Lower leg skin (tissue), 3 donors: ENCODE results near the gene L3HYPDH.

Experiments used
- POLR2A ChIP-seq, 2 donors: fragments of 450-650 bp; IDR thresholded peaks; one replicate each; pipeline ENCODE4 v1.6.1; 2016 to 2017; ENCODE audit warnings: antibody characterized with exemption in 2 of 2, mild to moderate bottlenecking in 1 of 2, moderate library complexity in 1 of 2
- TF ChIP-seq, protein P1 (sequence below), 3 donors: fragments of 450-650 bp; IDR thresholded peaks; one replicate each; pipeline ENCODE4 v1.5.1; 2016; ENCODE audit warnings: antibody characterized with exemption in 3 of 3, mild to moderate bottlenecking in 3 of 3, moderate library complexity in 2 of 3

DNA sequence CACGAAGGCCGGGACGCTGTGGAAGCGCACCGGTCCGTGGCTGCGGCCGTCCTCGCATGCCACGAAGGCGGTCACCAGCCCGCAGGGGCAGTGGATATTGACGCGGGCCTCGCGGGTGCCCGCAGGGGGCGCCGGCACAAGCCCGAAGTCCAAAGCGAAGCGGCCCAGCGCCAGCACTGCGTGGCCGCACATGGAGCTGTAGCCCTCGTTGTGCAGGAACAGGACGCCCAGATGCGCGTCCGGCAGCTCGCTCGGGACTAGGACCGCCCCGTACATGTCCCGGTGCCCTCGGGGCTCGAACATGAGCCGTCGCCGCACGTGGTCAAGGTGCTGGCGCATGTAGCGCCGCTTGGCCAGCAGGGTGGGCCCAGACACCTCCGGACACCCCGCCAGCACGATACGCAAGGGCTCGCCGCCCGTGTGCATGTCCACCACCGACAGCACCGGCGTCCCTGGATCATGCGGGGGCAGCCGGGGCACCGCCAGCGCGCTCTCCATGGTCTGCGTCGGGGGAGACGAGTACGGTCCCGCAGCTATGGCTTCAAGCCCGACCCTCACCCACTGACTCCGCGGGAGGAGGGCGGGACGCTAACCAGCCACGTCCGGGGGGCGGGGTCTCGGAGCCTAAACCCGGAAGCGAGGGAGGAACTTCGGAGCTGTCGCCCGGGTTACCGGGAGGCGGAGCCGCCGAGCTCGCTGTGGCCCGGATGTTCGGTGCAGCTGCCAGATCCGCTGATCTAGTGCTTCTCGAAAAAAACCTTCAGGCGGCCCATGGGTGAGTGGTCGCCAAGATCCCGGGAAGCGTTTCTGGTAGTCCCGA, at the start of gene L3HYPDH, which contains the start of gene JKAMP:
- TF ChIP-seq, protein P1, sequence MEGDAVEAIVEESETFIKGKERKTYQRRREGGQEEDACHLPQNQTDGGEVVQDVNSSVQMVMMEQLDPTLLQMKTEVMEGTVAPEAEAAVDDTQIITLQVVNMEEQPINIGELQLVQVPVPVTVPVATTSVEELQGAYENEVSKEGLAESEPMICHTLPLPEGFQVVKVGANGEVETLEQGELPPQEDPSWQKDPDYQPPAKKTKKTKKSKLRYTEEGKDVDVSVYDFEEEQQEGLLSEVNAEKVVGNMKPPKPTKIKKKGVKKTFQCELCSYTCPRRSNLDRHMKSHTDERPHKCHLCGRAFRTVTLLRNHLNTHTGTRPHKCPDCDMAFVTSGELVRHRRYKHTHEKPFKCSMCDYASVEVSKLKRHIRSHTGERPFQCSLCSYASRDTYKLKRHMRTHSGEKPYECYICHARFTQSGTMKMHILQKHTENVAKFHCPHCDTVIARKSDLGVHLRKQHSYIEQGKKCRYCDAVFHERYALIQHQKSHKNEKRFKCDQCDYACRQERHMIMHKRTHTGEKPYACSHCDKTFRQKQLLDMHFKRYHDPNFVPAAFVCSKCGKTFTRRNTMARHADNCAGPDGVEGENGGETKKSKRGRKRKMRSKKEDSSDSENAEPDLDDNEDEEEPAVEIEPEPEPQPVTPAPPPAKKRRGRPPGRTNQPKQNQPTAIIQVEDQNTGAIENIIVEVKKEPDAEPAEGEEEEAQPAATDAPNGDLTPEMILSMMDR (IDR thresholded peaks at IDR 0.05): no peak
- no peak for TF ChIP-seq POLR2A (IDR thresholded peaks at IDR 0.05)
